ENCODE results near the gene MKI67. TPM values are rescaled to one million over a fixed set of nuclear protein-coding genes. Genes with fewer than 3 reads are reported as not detected.

MKI67 gene
- total and polyA plus RNA-seq, 2 donors from 2014 or later, result 0.04 to 2.4 TPM

- intact Hi-C loops (cut with DNase I), result no loop called here
- H3K9me3 ChIP-seq (ENCODE audit: control insufficient read depth in 2 of 3, insufficient read depth in 1 of 3, low read length in 3 of 3), result no peaks in the 10 kb centered on the region
- H3K27ac ChIP-seq (ENCODE audit: low read depth in 2 of 2, low read length in 2 of 2), result no peak overlapping the region
- TF ChIP-seq CTCF (IDR thresholded peaks at IDR 0.05; ENCODE audit: borderline replicate concordance, extremely low read depth, insufficient read depth), result no peak
- H3K27me3 ChIP-seq (ENCODE audit: control insufficient read depth, insufficient read depth, low read length), result no peaks in the 10 kb centered on the region
- FAIRE-seq (no peak), DNase-seq (peak in 1 of 5 donors; percentile 68)
- H3K4me3 ChIP-seq (ENCODE audit: low read length in 3 of 3), result no peak overlapping the region
- peaks cover 0 to 2% (median 0%) of the 10 kb centered on the region in 3 donors for H3K36me3 ChIP-seq (ENCODE audit: control insufficient read depth in 2 of 3, insufficient read depth in 3 of 3, low read length in 3 of 3)
- no peak overlapping the region for H3K9ac ChIP-seq (ENCODE audit: low read length in 3 of 3)
- peaks cover 0 to 2% (median 0%) of the 10 kb centered on the region in 3 donors for H3K4me1 ChIP-seq (ENCODE audit: control insufficient read depth in 2 of 3, insufficient read depth in 2 of 3, low read depth in 1 of 3, low read length in 3 of 3)
Measured at GRCh38 chr10:128059266-128059981, 66.8 kb downstream of the MKI67 start.

- Histone ChIP-seq H3K9me3 (ENCODE audit: control insufficient read depth in 2 of 3, insufficient read depth in 1 of 3, low read length in 3 of 3) (no peaks in the 10 kb centered on the region), H3K27me3 (ENCODE audit: control insufficient read depth, insufficient read depth, low read length) (no peaks in the 10 kb centered on the region), H3K36me3 (ENCODE audit: control insufficient read depth in 2 of 3, insufficient read depth in 3 of 3, low read length in 3 of 3) (peaks cover 0 to 2% (median 0%) of the 10 kb centered on the region in 3 donors), H3K27ac (ENCODE audit: low read depth in 2 of 2, low read length in 2 of 2) (no peak overlapping the region), H3K4me3 (ENCODE audit: low read length in 3 of 3) (no peak overlapping the region), H3K9ac (ENCODE audit: low read length in 3 of 3) (no peak overlapping the region), H3K4me1 (ENCODE audit: control insufficient read depth in 2 of 3, insufficient read depth in 2 of 3, low read depth in 1 of 3, low read length in 3 of 3) (no peaks in the 10 kb centered on the region)
- TF ChIP-seq CTCF (IDR thresholded peaks at IDR 0.05; ENCODE audit: borderline replicate concordance, extremely low read depth, insufficient read depth), result no peak
- intact Hi-C loops (cut with DNase I), result no loop called here
- no peak for FAIRE-seq
- peak in 1 of 5 donors; percentile 13 for DNase-seq
Measured at GRCh38 chr10:128058750-128059134, 67.5 kb downstream of the MKI67 start.

GRCh38 chr10:128058106-128058749 is 68.0 kb downstream of the MKI67 start:
- DNase-seq (peak in 1 of 5 donors; percentile 41), FAIRE-seq (no peak)
- no peak for TF ChIP-seq CTCF (IDR thresholded peaks at IDR 0.05; ENCODE audit: borderline replicate concordance, extremely low read depth, insufficient read depth)
- H3K4me3 ChIP-seq (ENCODE audit: low read length in 3 of 3), result no peak overlapping the region
- H3K4me1 ChIP-seq (ENCODE audit: control insufficient read depth in 2 of 3, insufficient read depth in 2 of 3, low read depth in 1 of 3, low read length in 3 of 3), result no peaks in the 10 kb centered on the region
- no peak overlapping the region for H3K9ac ChIP-seq (ENCODE audit: low read length in 3 of 3)
- H3K27ac ChIP-seq (ENCODE audit: low read depth in 2 of 2, low read length in 2 of 2), result no peak overlapping the region
- H3K36me3 ChIP-seq (ENCODE audit: control insufficient read depth in 2 of 3, insufficient read depth in 3 of 3, low read length in 3 of 3), result peaks cover 0 to 2% (median 0%) of the 10 kb centered on the region in 3 donors
- H3K9me3 ChIP-seq (ENCODE audit: control insufficient read depth in 2 of 3, insufficient read depth in 1 of 3, low read length in 3 of 3), result no peaks in the 10 kb centered on the region
- H3K27me3 ChIP-seq (ENCODE audit: control insufficient read depth, insufficient read depth, low read length), result no peaks in the 10 kb centered on the region
- intact Hi-C loops (cut with DNase I), result no loop called here
